Hematopoietic multipotent progenitor cell treated with erythropoietin and hydrocortisone succinate and interleukin-3 and kit ligand, for 6 days (in vitro differentiated cells): Measurements from ENCODE around the gene A1BG.
A peak's percentile ranks its signal among the peaks of the same experiment; 100 is the strongest.
"Not testable (repeated sequence)": the region's sequence is repeated elsewhere in the genome, so short reads cannot be mapped to it uniquely, and the experiment has no call there.

ENCODE experiments used
- DNase-seq: peaks from one replicate; pipeline ENCODE4 v3.0.0-alpha.2; 2015

The A1BG gene

GRCh38 chr19:58356766-58357480 lies 3.6 kb upstream of the A1BG start:
- DNase-seq = no peak

- DNase-seq = peak; percentile 55
Observed at GRCh38 chr19:58355908-58356765, 2.8 kb upstream of the A1BG start.

GRCh38 chr19:58355215-58355796 lies 2.0 kb upstream of the A1BG start:
- DNase-seq = no peak

- DNase-seq = no peak
Observed at GRCh38 chr19:58354478-58355030, 1.3 kb upstream of the A1BG start.

GRCh38 chr19:58353717-58354477 lies 605 bp upstream of the A1BG start:
- no peak for DNase-seq

- no peak for DNase-seq
Observed at GRCh38 chr19:58351990-58352755, 1.1 kb downstream of the A1BG start.

- no peak for DNase-seq
Observed at GRCh38 chr19:58351558-58351878, 1.8 kb downstream of the A1BG start.

- DNase-seq = no peak
Observed at GRCh38 chr19:58350871-58351557, 2.3 kb downstream of the A1BG start.

GRCh38 chr19:58350001-58350861 lies 3.1 kb downstream of the A1BG start:
- DNase-seq = no peak

- no peak for DNase-seq
Observed at GRCh38 chr19:58349590-58349989, 3.7 kb downstream of the A1BG start.

GRCh38 chr19:58348080-58348479 lies 5.2 kb downstream of the A1BG start:
- DNase-seq = not testable (repeated sequence)

GRCh38 chr19:58346961-58347929 lies 6.0 kb downstream of the A1BG start:
- DNase-seq = peak; percentile 58

- no peak for DNase-seq
Observed at GRCh38 chr19:58345558-58345957, 7.7 kb downstream of the A1BG start.

- DNase-seq = no peak
Observed at GRCh38 chr19:58338825-58339558, 14.3 kb downstream of the A1BG start.

- DNase-seq = no peak
Observed at GRCh38 chr19:58338336-58338735, 15.0 kb downstream of the A1BG start.

- DNase-seq = no peak
Observed at GRCh38 chr19:58336820-58337219, 16.5 kb downstream of the A1BG start.

- no peak for DNase-seq
Observed at GRCh38 chr19:58336216-58336615, 17.1 kb downstream of the A1BG start.

GRCh38 chr19:58335630-58336029 lies 17.7 kb downstream of the A1BG start:
- DNase-seq = no peak
